Endothelial cell of umbilical vein (primary cell): ENCODE measurements around the gene ERFL. TPM values are rescaled to one million over a fixed set of nuclear protein-coding genes. Genes with fewer than 3 reads are reported as not detected.

Experiments
- BruUV-seq: library from RNA; stranded (reverse); fragments of 400-500 nt; replicated peaks from 2 replicates; lab custom pipeline; 2021; lab: Mats Ljungman, UMichigan
- CTCF ChIA-PET: fragments of 300-600, 350-600 bp; sonication (Branson Sonifier 250); formaldehyde crosslinking; loops from one replicate; lab custom pipeline; 2021; ENCODE audit warnings: antibody characterized with exemption, inconsistent platforms; lab: Charles Lee
- POLR2A ChIA-PET: fragments of 300-600, 350-600 bp; sonication (Branson Sonifier 250); formaldehyde crosslinking; loops from one replicate; lab custom pipeline; 2021; ENCODE audit warnings: antibody characterized with exemption, inconsistent platforms; lab: Charles Lee
- DNase-seq: peaks from one replicate; pipeline ENCODE4 v3.0.0-alpha.2; 2011; ENCODE audit warnings: low read depth, low spot score
- FAIRE-seq: peaks from 2 replicates; lab custom pipeline; 2011; peaks lifted over from hg19 to GRCh38; lab: Jason Lieb, UNC
- H2AFZ ChIP-seq: 2 replicates; pipeline ENCODE4 v1.6.0; 2012; ENCODE audit warnings: low read depth, low read length, control low read depth, inconsistent platforms
- H3K27ac ChIP-seq: 2 replicates; pipeline ENCODE4 v1.5.1; 2011; ENCODE audit warnings: low read depth, mild to moderate bottlenecking, control low read depth, low read length, moderate library complexity; ENCODE audit not compliant: insufficient read depth
- H3K27me3 ChIP-seq, 2 experiments: 2 replicates each; pipeline versions ENCODE4 v1.6.0 to v1.6.1; 2011; ENCODE audit warnings: low read length in 2 of 2, mixed read lengths in 1 of 2; ENCODE audit not compliant: control insufficient read depth in 2 of 2, insufficient read depth in 2 of 2
- H3K36me3 ChIP-seq, 2 experiments: 2 replicates in 1 of 2; 3 replicates in 1 of 2; pipeline ENCODE4 v1.5.1; 2011; ENCODE audit warnings: low read length in 2 of 2, mild to moderate bottlenecking in 1 of 2, moderate library complexity in 1 of 2; ENCODE audit not compliant: control insufficient read depth in 2 of 2, insufficient read depth in 2 of 2; ENCODE audit errors: extremely low read depth in 1 of 2
- H3K4me1 ChIP-seq: 3 replicates; pipeline ENCODE4 v1.5.1; 2011; ENCODE audit warnings: mild to moderate bottlenecking, low read length; ENCODE audit not compliant: control insufficient read depth, insufficient read depth; ENCODE audit errors: extremely low read depth
- H3K4me2 ChIP-seq: 2 replicates; pipeline ENCODE4 v1.6.1; 2011; ENCODE audit warnings: low read length, control low read depth, mixed read lengths; ENCODE audit not compliant: insufficient read depth
- H3K4me3 ChIP-seq, 3 experiments: fragments of 200-600 bp in 1 of 3; sonication (generic), shearing (Covaris generic) in 1 of 3; replicated peaks in 1 of 3; 2 replicates each; pipeline ENCODE4 v1.5.1; 2011 to 2016; ENCODE audit warnings: control low read depth in 3 of 3, low read length in 3 of 3, mild to moderate bottlenecking in 2 of 3, inconsistent platforms in 1 of 3, low read depth in 1 of 3, moderate library complexity in 1 of 3; ENCODE audit not compliant: insufficient read depth in 1 of 3
- H3K79me2 ChIP-seq: 2 replicates; pipeline ENCODE4 v1.6.0; 2012; ENCODE audit warnings: low read length, inconsistent platforms; ENCODE audit not compliant: control insufficient read depth, insufficient read depth
- H3K9ac ChIP-seq: replicated peaks from 2 replicates; pipeline ENCODE3; 2011; ENCODE audit warnings: low read length, control low read depth; ENCODE audit not compliant: insufficient read depth; ENCODE audit errors: extremely low read depth
- H3K9me1 ChIP-seq: replicated peaks from 3 replicates; pipeline ENCODE4 v1.6.0; 2011; ENCODE audit warnings: mild to moderate bottlenecking, low read length; ENCODE audit not compliant: control insufficient read depth, insufficient read depth; ENCODE audit errors: extremely low read depth
- H3K9me3 ChIP-seq: replicated peaks from 2 replicates; pipeline ENCODE4 v1.5.1; 2012; ENCODE audit warnings: low read length, inconsistent platforms; ENCODE audit not compliant: control insufficient read depth, insufficient read depth
- H4K20me1 ChIP-seq: replicated peaks from 2 replicates; pipeline ENCODE3; 2011; ENCODE audit warnings: mild to moderate bottlenecking, low read length; ENCODE audit not compliant: control insufficient read depth, insufficient read depth; ENCODE audit errors: extremely low read depth
- FOS ChIP-seq: IDR thresholded peaks from 2 replicates; pipeline ENCODE4 v1.6.1; 2011; ENCODE audit warnings: mild to moderate bottlenecking, low read length, moderate library complexity, borderline replicate concordance; ENCODE audit not compliant: insufficient read depth
- GATA2 ChIP-seq: IDR thresholded peaks from 2 replicates; pipeline ENCODE4 v1.7.0; 2011; ENCODE audit warnings: low read depth, mild to moderate bottlenecking, moderate library complexity, mixed read lengths, low read length; ENCODE audit not compliant: insufficient read length, insufficient read depth
- dilution Hi-C: fragments of 300-500 bp; cut with MboI; formaldehyde crosslinking; loops from one replicate; pipeline ENCODE4 v1.15.0; 2019; ENCODE audit warnings: low sequenced_read_pairs; ENCODE audit not compliant: extremely low pct_ligation_motif_present
- intact Hi-C: fragments of 100-400 bp; cut with micrococcal nuclease; formaldehyde crosslinking; loops from one replicate; pipeline ENCODE4 v1.10.0; 2022
- polyA plus RNA-seq, 4 experiments: library from polyadenylated mRNA; depleted of rRNA in 3 of 4; stranded (reverse) in 3 of 4; unstranded in 1 of 4; fragments of >200 nt; gene quantifications; 2 replicates each; pipeline versions ENCODE4 v1.2.1 to v1.2.3, GENCODE V29; 2011 to 2012; ENCODE audit warnings: missing spikeins in 1 of 4
- total RNA-seq: library from RNA; stranded (reverse); gene quantifications from 2 replicates; pipeline ENCODE4 v1.2.3, GENCODE V29; 2021
- TF ChIP-seq, protein P1 (sequence below): IDR thresholded peaks from 2 replicates; pipeline ENCODE4 v1.6.1; 2011; ENCODE audit not compliant: insufficient read depth, insufficient read length
- TF ChIP-seq, protein P2 (sequence below), 2 donors: IDR thresholded peaks; 1 replicate in 1 of 2; 2 replicates in 1 of 2; pipeline ENCODE4 v1.5.1; 2011; ENCODE audit warnings: low read length in 2 of 2, mild to moderate bottlenecking in 2 of 2, moderate library complexity in 2 of 2, control low read depth in 1 of 2, inconsistent platforms in 1 of 2, low read depth in 1 of 2; ENCODE audit not compliant: insufficient read depth in 1 of 2; ENCODE audit errors: extremely low read depth in 1 of 2

The ERFL gene
- total and polyA plus RNA-seq, 2 donors (not counting 3 experiments of a cell fraction or from before 2014, with no cell fraction given) = not detected

DNA sequence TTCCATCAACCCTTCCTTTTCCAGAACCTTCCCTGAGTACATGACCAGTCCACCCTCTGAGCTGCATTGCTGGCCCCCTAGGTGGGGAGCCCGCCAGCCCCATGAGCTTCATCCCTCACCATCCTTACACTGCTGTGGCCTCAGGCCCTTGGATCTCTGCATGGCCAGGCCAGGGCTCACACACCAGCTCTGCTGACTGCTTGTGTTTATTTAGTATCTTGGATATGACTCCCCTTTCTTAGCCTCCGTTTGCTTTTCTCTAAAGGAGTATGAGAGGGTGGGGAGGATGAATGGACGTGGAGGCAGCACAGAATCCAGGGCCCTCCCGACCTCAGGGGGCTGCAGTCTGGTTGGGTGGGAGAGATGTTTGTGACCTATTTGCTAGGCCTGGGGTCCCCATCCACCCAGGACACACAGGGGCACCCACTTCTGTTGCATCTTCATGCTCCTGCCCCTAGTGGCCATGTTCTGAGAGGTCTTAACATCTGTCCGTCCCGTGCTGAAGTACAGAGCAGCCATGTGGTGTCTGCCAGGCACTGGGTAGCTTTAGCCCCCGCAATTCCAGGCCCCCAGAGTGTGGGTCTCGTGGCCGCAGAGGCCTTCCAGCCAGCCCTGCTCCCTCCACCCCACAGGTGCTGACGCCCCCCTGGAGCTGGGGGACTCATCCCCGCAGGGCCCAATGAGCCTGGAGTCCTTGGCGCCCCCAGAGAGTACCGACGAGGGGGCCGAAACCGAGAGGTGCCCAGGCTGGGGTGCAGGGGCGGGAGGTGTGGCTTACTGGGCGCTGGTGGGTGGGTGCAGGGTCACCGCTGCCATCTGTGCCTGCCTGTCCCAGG, 32.3 kb downstream of the ERFL start:
- Histone ChIP-seq H2AFZ (no peak overlapping the region), H3K9ac (no peak overlapping the region), H3K9me3 (no peaks in the 10 kb centered on the region), H4K20me1 (no peaks in the 10 kb centered on the region), H3K27me3 (no peaks in the 10 kb centered on the region), H3K27ac (no peak overlapping the region), H3K4me1 (no peaks in the 10 kb centered on the region), H3K4me3 (no peak overlapping the region), H3K4me2 (no peak overlapping the region), H3K36me3 (peaks cover 5 to 38% of the 10 kb centered on the region in 2 experiments), H3K79me2 (no peaks in the 10 kb centered on the region), H3K9me1 (no peaks in the 10 kb centered on the region)
- dilution Hi-C loops (no loop called here), intact Hi-C loops (no loop called here)
- ChIA-PET CTCF (interaction anchor here (0.6 to 1.2 kb wide), 2 partner anchors 9 to 88 kb away, joined by 3 to 5 read pairs; no protein-coding TSS in a partner anchor), POLR2A (no interaction called here)
- TF ChIP-seq FOS = no peak
- TF ChIP-seq, protein P1, sequence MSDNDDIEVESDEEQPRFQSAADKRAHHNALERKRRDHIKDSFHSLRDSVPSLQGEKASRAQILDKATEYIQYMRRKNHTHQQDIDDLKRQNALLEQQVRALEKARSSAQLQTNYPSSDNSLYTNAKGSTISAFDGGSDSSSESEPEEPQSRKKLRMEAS = no peak
- TF ChIP-seq GATA2 = no peak
- TF ChIP-seq, protein P2, sequence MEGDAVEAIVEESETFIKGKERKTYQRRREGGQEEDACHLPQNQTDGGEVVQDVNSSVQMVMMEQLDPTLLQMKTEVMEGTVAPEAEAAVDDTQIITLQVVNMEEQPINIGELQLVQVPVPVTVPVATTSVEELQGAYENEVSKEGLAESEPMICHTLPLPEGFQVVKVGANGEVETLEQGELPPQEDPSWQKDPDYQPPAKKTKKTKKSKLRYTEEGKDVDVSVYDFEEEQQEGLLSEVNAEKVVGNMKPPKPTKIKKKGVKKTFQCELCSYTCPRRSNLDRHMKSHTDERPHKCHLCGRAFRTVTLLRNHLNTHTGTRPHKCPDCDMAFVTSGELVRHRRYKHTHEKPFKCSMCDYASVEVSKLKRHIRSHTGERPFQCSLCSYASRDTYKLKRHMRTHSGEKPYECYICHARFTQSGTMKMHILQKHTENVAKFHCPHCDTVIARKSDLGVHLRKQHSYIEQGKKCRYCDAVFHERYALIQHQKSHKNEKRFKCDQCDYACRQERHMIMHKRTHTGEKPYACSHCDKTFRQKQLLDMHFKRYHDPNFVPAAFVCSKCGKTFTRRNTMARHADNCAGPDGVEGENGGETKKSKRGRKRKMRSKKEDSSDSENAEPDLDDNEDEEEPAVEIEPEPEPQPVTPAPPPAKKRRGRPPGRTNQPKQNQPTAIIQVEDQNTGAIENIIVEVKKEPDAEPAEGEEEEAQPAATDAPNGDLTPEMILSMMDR (IDR thresholded peaks at IDR 0.05; ENCODE audit: extremely low read depth in 1 of 2, insufficient read depth in 1 of 2, low read depth in 1 of 2, low read length in 2 of 2) = peak; percentile 9 to 13
- BruUV-seq = no TSS peak
- DNase-seq (no peak), FAIRE-seq (no peak)
